GM15510 (cell line): ENCODE results near the gene MRPL55.
A peak's percentile ranks its signal among the peaks of the same experiment; 100 is the strongest.

ENCODE experiments used
- POLR2A ChIP-seq: IDR thresholded peaks from 3 replicates; pipeline ENCODE4 v1.6.1; 2011; ENCODE audit warnings: borderline replicate concordance; ENCODE audit not compliant: insufficient read length; ENCODE audit errors: extremely low read depth

MRPL55 gene

DNA sequence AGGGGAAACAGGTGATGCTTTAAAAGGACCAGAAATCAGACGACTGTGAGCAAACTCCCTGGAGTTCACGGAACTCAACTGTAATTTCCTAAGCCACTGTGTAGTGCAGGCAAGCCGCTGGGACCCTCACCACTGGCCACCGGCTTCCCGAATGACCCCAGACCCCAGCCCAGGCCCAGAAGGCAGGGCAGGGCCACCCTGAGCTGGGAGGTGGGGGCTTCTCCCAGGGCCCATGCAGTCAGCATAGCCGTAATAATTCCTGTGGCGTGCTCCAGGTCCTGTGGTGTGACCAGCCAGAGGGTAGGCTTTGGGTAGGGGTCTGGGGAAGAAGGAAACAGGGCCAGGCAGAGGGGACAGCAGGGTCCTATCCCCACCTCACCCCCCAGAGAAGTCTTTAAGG is 30.1 kb downstream of the MRPL55 start:
- no peak for TF ChIP-seq POLR2A

DNA sequence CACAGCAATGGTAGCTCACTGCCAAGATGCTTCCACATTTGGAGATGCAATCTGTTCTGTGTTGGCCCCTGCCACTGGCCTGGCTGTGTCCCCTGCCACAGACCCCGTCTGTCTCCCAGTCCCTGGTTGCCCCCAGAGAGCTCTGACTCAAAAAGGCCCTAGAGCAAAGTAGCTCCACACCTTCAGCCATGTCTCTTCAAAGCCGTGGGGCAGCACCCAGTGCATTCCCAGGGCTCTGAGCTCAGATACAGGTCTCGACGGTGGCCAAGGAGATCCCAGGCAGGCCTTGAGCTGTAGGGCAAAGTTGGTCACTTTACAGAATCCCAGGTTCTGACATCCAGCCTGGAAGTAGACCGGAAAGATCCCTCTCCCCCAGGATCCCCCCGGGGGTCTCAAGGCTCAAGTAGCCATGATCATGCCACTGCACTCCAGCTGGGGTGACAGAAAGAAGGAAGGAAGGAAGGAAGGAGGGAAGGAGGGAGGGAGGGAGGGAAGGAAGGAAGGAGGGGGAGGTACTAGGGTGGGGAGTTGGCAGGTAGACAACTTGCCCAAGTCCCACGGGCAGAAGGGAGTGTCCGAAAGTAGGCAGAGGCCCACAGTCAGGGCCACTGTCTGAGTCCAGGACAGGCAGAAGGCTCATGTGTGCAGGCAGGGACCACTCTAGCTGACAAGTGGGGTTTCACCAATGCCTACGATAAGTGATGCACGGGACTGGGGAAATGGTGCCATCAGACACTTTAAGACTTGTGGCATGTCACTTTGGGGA is 31.4 kb downstream of the MRPL55 start:
- no peak for TF ChIP-seq POLR2A

DNA sequence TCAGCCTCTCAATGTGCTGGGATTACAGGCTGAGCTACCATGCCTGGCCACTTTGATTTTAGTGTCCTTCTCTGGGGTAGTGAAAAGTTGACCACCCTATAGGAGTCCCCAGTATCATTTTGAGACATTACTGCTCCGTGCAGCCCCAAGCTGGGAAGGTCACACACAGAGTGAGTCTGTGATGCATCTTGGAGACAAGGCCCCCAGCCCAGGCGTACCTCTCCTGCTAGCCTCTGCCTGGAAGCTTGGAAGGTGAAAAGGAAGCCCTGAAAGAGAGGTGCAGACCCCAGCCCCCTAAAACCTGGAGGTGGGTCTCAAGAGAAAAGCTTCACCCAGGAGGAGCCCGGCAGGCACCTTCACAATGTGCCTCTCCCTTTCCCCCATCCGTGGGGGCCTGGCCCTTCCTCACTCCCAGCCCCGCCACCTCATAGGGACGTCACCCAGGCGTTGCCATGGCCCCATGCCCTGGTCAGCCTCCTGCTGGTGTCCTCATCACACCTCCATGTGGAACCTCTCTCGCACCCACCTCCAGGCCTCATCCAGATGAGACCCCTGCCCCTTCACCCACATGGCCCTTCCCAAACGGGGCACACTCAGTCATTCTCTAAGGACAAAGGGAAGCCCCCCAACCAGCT is 32.2 kb downstream of the MRPL55 start:
- no peak for TF ChIP-seq POLR2A

DNA sequence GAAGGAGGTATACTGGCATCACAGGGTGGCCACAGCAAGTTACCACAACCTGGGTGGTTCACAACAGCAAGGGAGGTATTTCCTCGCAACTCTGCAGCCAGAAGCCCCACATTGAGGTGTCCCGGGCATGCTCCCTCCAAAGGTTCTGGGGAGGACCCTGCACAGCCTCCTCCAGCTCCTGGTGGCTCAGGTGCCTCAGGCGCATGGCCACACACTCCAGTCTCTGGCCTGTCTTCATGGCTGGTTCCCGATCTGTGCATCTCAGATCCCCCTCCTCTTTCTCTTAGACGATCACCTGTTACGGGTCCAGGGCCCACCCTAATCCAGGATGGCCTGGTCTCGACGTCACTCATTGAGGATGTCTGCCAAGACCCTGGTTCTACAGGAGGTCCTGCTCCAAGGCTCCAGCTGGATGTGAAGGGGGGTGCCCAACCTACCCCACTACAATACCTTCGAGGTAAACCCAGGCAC is 33.3 kb downstream of the MRPL55 start:
- TF ChIP-seq POLR2A: peak; percentile 8

DNA sequence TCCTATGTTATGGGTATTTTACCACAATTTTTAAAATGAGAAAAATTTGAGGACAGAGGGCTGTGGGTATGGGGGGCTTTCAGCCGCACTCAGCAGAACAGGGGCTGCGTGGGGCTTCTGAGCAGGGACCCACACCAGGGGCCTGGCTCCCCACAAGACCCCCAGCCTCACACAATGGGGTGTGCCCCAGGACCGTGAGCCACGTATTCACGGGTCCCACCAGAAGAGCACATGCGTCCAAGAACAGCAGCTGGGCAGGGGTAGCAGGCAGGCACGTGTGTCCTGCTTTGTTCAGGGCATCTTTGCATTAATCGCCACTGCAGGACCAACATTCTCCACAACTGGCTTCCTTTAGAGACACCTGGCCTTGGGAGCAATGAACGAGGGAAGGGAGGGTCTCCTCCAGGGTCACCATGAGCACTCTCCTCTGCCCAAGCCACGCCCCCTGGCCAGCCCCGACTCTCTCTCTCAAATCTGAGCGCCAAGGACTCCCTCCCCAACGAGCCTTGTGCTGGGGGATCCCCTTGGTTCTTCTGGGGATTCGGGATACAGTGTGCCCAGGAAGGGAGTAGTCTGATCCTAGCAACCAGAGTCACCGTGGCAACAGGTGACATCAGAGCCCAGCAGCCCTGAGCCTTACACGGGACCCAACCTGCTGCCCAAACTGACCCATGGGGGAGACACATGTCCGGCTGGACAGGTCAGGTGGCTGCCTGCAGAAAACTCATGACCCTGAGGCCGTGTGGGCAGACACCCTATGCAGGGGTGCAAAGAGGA is 34.0 kb downstream of the MRPL55 start:
- TF ChIP-seq POLR2A: no peak

DNA sequence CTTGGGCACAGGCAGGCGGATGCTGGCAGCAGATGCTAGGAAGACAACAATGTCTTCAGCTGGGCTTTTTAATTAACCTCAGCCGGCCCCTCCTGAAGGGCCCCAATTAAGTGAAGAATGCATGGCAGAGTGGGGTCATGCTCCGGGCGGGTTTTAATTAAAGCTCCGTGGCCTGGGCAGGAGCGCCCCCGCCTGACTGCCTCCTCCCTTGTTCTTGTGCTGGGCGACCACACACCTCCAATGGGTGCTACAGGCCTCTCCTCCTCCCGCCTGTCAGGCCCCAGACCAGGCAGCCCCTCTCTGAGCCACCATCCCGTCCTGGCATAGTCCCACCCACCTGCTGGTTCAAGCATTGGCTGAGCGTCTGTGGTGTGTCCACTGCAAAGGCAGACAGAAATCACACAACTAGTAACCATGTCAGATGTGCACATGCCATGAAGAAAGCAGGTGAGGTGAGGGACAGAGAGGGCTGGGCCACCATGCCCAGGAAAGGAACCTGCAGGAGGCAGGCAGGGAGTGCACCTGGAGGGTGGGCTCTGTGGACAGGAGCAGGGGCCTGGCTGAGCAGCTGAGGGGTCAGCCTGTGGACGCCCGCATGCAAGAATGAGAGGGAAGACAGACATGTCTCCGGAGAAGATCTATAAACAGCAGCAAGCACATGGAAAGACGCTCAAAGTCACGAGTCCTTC is 35.1 kb downstream of the MRPL55 start:
- TF ChIP-seq POLR2A: no peak

DNA sequence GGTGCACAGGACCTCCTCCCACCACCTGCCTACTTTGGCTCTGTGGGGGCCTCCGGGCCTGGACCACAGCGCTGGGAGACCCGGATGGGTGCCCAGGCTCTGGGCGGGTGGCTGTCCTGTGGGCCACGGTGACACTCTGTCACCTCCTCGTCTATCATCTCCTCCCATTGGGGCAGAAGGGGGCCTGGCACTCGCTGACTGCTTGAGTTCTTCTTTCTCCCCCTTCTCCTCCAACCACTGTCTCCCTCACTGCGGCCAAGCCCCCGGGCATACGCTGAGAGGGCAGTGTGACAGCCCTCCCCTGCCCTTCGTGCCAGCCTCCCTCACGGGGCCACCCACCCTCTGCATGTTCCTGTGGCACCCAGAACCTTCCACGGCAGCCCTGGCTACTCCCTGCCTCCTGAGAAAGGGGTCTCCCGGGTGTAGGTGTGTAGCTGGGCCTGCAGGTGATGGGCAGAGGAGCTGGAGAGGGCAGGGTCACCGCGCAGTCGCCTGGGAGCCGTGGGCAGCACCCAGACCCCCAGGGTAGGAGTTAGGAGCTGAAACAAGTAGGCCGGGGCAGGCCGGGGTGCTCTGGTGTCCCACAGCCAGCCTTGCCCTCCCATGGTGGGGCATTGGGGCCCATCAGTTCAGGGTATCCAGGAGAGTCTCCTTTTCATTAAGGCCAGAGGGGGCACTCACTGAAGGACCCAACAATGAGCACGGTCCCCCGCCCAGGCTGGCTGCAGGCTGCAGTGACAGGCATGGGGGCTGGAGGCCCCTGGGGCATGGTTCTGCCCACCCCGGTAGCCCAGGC is 35.8 kb downstream of the MRPL55 start:
- TF ChIP-seq POLR2A: no peak

DNA sequence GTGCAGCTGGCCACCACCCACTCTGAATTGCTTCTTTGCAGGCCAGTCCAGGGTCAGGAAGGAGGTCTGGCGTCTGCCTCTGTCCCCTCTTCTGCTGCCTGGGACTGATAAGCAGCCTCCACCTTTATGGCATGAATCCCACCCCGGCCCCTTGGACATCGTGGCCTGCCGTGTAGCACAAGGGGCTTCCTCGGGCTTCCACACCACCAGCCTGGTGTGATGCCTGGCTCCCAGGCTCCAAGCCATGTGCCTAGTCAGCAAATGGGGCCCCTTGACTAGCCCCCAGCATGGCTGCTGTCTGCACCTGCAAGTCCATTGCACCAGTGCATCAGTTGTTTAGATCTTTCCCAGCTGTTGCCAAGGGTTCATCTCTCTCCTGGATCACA is 36.4 kb downstream of the MRPL55 start:
- TF ChIP-seq POLR2A: peak; percentile 11

DNA sequence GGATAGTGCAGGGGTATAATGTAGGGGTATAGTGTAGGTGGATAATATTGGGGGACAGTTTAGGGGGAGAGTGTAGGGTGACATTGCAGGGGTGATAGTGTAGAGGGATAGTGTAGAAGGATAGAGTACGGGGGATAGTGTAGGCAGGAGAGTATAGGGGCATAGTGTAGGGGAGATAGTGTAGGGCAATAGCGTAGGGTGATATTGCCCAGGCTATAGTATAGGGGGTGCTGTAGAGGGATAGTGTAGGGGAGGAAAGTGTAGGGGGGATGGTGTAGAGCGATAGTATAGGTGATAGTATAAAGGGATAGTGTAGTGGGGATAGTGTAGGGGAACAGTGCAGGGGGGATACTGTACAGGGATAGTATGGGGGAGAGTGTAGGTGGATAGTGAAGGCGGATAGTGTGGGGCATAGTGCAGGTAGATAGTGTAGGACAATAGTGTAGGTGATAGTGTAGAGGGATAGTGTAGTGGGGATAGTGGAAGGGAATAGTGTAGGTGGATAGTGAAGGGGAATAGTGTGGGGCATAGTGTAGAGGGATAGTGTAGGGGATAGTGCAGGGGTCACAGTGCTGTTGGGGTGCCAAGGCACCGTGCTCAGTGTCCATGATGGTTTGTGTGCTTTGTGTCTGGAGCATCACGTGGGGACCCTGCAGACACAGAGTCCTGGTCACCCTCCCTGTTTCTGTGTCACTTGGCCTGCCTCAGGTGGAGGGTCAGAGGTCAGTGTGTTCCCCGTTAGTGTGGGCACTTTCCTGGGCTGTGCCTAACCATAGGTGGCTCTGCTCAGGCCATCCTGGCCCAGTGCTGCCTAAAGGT is 37.1 kb downstream of the MRPL55 start:
- TF ChIP-seq POLR2A: no peak

DNA sequence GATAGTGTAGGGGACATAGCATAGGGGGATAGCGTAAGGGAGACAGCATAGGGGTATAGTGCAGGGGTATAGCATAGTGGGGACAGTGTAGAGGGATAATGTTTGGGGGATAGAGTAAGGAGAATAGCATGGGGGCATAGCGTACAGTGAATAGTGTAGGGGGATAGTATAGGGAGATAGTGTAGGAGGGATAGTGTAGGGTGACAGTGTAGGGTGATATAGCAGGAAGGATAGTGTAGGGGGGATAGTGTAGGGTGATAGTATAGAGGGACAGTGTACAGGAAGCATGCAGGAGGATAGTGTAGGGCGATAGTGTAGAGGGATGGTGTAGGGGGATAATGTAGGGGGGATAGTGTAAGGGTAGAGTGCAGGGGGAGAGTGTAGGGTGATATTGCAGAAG is 38.2 kb downstream of the MRPL55 start:
- TF ChIP-seq POLR2A: no peak

DNA sequence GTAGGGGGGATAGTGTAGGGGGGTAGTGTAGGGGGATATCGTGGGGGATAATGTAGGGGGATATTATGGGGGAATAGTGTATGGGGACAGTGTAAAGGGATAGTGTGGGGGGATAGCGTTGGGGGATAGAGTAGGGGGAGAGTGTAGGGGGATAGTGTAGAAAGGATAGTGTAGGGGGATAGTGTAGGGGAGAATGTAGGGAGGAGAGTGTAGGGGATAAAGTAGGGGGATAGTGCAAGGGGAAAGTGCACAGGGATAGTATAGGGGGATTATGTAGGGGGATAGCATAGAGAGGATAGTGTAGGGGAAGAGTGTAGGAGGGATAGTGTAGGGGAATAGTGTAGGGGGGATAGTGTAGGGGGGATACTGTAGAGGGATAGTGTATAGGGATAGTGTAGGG is 38.9 kb downstream of the MRPL55 start:
- TF ChIP-seq POLR2A: no peak

DNA sequence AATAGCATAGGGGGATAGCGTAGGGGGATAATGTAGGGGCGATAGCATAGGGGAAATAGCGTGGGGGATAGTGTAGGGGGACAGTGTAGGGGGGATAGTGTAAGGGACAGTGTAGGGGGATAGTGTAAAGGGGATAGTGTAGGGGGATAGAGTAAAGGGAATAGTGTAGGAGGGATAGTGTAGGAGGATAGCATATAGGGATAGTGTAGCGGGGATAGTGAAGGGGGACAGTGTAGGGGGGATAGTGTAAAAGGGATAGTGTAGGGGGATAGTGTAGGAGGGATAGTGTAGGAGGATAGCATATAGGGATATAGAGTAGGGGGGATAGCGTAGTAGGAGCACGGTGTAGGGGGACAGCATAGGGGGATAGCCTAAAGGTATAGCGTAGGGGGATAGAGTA is 40.7 kb downstream of the MRPL55 start:
- no peak for TF ChIP-seq POLR2A

DNA sequence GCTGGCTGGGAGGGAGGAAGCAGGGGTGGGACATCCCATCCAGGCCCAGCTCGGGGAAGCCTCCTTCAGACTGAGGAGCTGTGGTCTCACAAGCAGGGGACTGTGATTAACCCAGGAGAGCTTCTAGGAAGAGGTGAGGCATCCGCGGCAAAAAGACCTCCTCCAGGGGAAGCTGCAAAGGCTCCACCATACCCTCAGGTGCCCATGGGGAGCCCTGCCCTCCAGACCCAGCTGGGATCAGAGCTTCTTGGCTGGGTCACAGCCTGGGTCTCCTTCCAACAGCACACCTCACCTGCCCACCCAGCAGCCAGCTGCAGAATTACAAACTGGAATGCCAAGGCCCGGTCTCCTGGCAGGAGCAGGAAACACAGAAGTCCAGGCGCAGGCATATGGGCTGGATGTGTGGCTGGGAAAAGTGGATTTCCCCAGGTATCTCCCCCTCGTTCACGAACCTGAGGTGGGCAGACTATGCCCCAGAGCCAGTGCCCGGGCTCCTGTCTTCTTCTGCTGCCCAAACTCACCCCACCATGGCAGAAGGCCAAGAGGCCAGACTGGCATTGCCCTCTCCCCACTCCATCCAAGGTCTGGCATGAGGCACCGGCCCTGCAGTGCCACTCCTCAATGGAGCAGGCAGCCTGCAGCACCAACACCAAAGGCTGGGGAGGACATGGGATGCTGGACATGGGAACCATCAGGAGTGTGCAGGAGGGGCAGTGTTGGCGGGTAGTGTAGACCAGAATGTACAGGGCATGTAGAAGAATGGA is 42.0 kb downstream of the MRPL55 start:
- TF ChIP-seq POLR2A: no peak
